H9 (cell line): ENCODE data around the gene ZNF653. TPM values are rescaled to one million over a fixed set of nuclear protein-coding genes. Genes with fewer than 3 reads are reported as not detected.

Source experiments
- DNase-seq: peaks from one replicate; pipeline ENCODE4 v3.0.0-alpha.2; 2017
- H2AFZ ChIP-seq: one replicate; pipeline ENCODE4 v1.6.1; 2013; ENCODE audit warnings: mild to moderate bottlenecking, low read length, control low read depth, moderate library complexity
- H2AK5ac ChIP-seq: 2 replicates; pipeline ENCODE4 v1.6.1; 2013; ENCODE audit warnings: low read length, control low read depth, mixed read lengths; ENCODE audit not compliant: insufficient read length
- H2BK120ac ChIP-seq: one replicate; pipeline ENCODE4 v1.6.1; 2013; ENCODE audit warnings: low read depth, mild to moderate bottlenecking, low read length, control low read depth, inconsistent platforms; ENCODE audit not compliant: poor library complexity, severe bottlenecking
- H2BK12ac ChIP-seq: 2 replicates; pipeline ENCODE4 v1.6.1; 2013; ENCODE audit warnings: low read length, control low read depth, mixed read lengths, low read depth; ENCODE audit not compliant: insufficient read length
- H2BK15ac ChIP-seq: 2 replicates; pipeline ENCODE4 v1.6.1; 2013; ENCODE audit warnings: low read depth, low read length, control low read depth
- H2BK20ac ChIP-seq: one replicate; pipeline ENCODE4 v1.6.1; 2013; ENCODE audit warnings: low read depth, mild to moderate bottlenecking, low read length, control low read depth, inconsistent platforms; ENCODE audit not compliant: poor library complexity, severe bottlenecking
- H2BK5ac ChIP-seq: 2 replicates; pipeline ENCODE4 v1.6.1; 2013; ENCODE audit warnings: low read length, control low read depth, mixed read lengths; ENCODE audit not compliant: insufficient read length
- H3K14ac ChIP-seq: 2 replicates; pipeline ENCODE4 v1.6.1; 2013; ENCODE audit warnings: low read length, control low read depth; ENCODE audit not compliant: insufficient read depth
- H3K18ac ChIP-seq: 2 replicates; pipeline ENCODE4 v1.6.1; 2013; ENCODE audit warnings: low read depth, mild to moderate bottlenecking, mixed read lengths, low read length, control low read depth; ENCODE audit not compliant: insufficient read length
- H3K23ac ChIP-seq: 2 replicates; pipeline ENCODE4 v1.6.1; 2013; ENCODE audit warnings: low read length, control low read depth, mixed read lengths, low read depth; ENCODE audit not compliant: insufficient read length
- H3K23me2 ChIP-seq: 2 replicates; pipeline ENCODE4 v1.6.1; 2013; ENCODE audit warnings: low read depth, mild to moderate bottlenecking, mixed read lengths, low read length, control low read depth; ENCODE audit not compliant: insufficient read length, poor library complexity, severe bottlenecking
- H3K27ac ChIP-seq: 2 replicates; pipeline ENCODE4 v1.5.1; 2013; ENCODE audit warnings: low read length, control low read depth, mixed read lengths, low read depth; ENCODE audit not compliant: insufficient read length
- H3K27me3 ChIP-seq: 2 replicates; pipeline ENCODE4 v1.6.1; 2013; ENCODE audit warnings: low read length, control low read depth, inconsistent platforms; ENCODE audit not compliant: insufficient read depth
- H3K4ac ChIP-seq: 2 replicates; pipeline ENCODE4 v1.6.1; 2013; ENCODE audit warnings: low read depth, mild to moderate bottlenecking, control low read depth, inconsistent platforms, low read length, moderate library complexity
- H3K4me1 ChIP-seq: 2 replicates; pipeline ENCODE4 v1.6.1; 2013; ENCODE audit warnings: low read length, control low read depth, inconsistent platforms; ENCODE audit not compliant: insufficient read depth
- H3K4me2 ChIP-seq: 2 replicates; pipeline ENCODE4 v1.6.1; 2013; ENCODE audit warnings: low read length, control low read depth, mixed read lengths; ENCODE audit not compliant: insufficient read length, insufficient read depth
- H3K56ac ChIP-seq: 2 replicates; pipeline ENCODE4 v1.6.1; 2013; ENCODE audit warnings: low read depth, mild to moderate bottlenecking, mixed read lengths, low read length, control low read depth; ENCODE audit not compliant: insufficient read length
- H3K79me1 ChIP-seq: 2 replicates; pipeline ENCODE4 v1.6.1; 2013; ENCODE audit warnings: low read depth, mild to moderate bottlenecking, moderate library complexity, low read length, control low read depth, inconsistent platforms; ENCODE audit not compliant: insufficient read depth, poor library complexity, severe bottlenecking
- H3K79me2 ChIP-seq: 2 replicates; pipeline ENCODE4 v1.6.1; 2013; ENCODE audit warnings: low read length, control low read depth, inconsistent platforms; ENCODE audit not compliant: insufficient read depth
- H3K9ac ChIP-seq: 2 replicates; pipeline ENCODE4 v1.6.1; 2013; ENCODE audit warnings: low read length, control low read depth, mixed read lengths; ENCODE audit not compliant: insufficient read length; ENCODE audit errors: extremely low read depth
- H3K9me3 ChIP-seq: one replicate; pipeline ENCODE4 v1.6.1; 2013; ENCODE audit warnings: low read depth, low read length, inconsistent platforms; ENCODE audit not compliant: control insufficient read depth
- H3T11ph ChIP-seq: one replicate; pipeline ENCODE4 v1.6.1; 2013; ENCODE audit warnings: mild to moderate bottlenecking, low read length, control low read depth, inconsistent platforms
- H4K20me1 ChIP-seq: one replicate; pipeline ENCODE4 v1.6.1; 2013; ENCODE audit not compliant: control insufficient read depth, insufficient read length, insufficient read depth
- H4K5ac ChIP-seq: 2 replicates; pipeline ENCODE4 v1.6.1; 2013; ENCODE audit warnings: low read depth, mild to moderate bottlenecking, mixed read lengths, low read length, control low read depth; ENCODE audit not compliant: insufficient read length
- H4K8ac ChIP-seq: replicated peaks from 2 replicates; pipeline ENCODE4 v1.6.1; 2013; ENCODE audit warnings: low read length, control low read depth, mixed read lengths, low read depth; ENCODE audit not compliant: insufficient read length
- H4K91ac ChIP-seq: 2 replicates; pipeline ENCODE4 v1.6.1; 2013; ENCODE audit warnings: low read depth, mild to moderate bottlenecking, moderate library complexity, mixed read lengths, low read length, control low read depth; ENCODE audit not compliant: insufficient read length
- H3K27ac Mint-ChIP-seq, 3 experiments: 2 replicates in 2 of 3; 3 replicates in 1 of 3; pipeline ENCODE4 v1.8.0; 2020 to 2021; ENCODE audit warnings: mixed read lengths in 3 of 3, mild to moderate bottlenecking in 1 of 3, moderate library complexity in 1 of 3
- H3K27me3 Mint-ChIP-seq: 2 replicates; pipeline ENCODE4 v1.8.0; 2021; ENCODE audit warnings: low read depth, mild to moderate bottlenecking, moderate library complexity, mixed read lengths
- H3K36me3 Mint-ChIP-seq, 3 experiments: 2 replicates in 2 of 3; 3 replicates in 1 of 3; pipeline ENCODE4 v1.8.0; 2020 to 2021; ENCODE audit warnings: low read depth in 3 of 3, mixed read lengths in 3 of 3; ENCODE audit not compliant: insufficient read depth in 1 of 3
- H3K4me1 Mint-ChIP-seq, 2 experiments: 2 replicates each; pipeline ENCODE4 v1.8.0; 2020; ENCODE audit warnings: mixed read lengths in 2 of 2
- H3K4me3 Mint-ChIP-seq, 2 experiments: 2 replicates in 1 of 2; 3 replicates in 1 of 2; pipeline ENCODE4 v1.8.0; 2020 to 2021; ENCODE audit warnings: mild to moderate bottlenecking in 2 of 2, mixed read lengths in 2 of 2, moderate library complexity in 1 of 2
- H3K9me3 Mint-ChIP-seq, 2 experiments: 2 replicates in 1 of 2; 3 replicates in 1 of 2; pipeline ENCODE4 v1.8.0; 2020; ENCODE audit warnings: mild to moderate bottlenecking in 2 of 2, mixed read lengths in 2 of 2, moderate library complexity in 1 of 2
- WGBS: extraction: QIAGEN DNeasy Blood & Tissue Kit; methylation state at CpG from one replicate; pipeline ENCODE4 v1.1.7; 2013; ENCODE audit warnings: missing lambda C conversion rate, low lambda C conversion rate, mixed read lengths; ENCODE audit not compliant: insufficient read length; ENCODE audit errors: extremely low coverage; 5-methylcytosine and 5-hydroxymethylcytosine counted together
- total RNA-seq: library from RNA; stranded (reverse); gene quantifications from 2 replicates; pipeline ENCODE4 v1.2.1, GENCODE V29; 2021
- TF ChIP-seq, protein P1 (sequence below): fragments of 200-600 bp; sonication (generic); conservative IDR thresholded peaks from 3 replicates; pipeline ENCODE4 v1.8.0; 2021; ENCODE audit warnings: antibody characterized with exemption, mild to moderate bottlenecking

Gene ZNF653
- total RNA-seq, 1 experiment from 2014 or later = 11.6 TPM

DNA sequence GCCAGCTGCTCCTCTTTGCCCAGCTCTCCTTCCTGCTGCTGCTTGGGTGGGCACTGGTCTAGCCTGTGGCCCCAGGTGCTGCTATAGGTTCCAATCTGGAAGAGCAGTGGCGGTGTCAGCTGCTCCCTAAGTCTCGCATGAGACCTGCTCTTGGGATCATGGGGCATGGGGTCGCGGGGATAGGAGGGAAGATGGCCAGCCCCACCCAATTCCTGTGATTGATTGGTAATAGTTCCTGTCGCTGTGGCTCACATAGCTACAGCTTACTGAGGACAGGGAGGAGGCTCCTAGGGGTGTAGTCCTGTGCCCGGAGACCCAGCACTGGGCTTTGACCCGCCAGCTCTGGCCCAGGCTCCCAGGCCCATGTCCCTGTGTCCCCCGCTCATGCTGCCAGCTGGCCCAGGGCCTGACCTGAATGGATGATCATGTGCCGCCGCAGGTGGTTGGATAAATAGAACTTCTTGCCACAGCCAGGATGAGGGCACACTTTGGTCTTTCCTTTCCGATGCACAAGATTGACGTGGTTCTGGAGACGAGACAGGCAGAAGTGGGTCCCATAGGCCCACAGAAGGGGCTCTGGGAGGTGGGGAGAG, 20.3 kb downstream of the ZNF653 start:
- H3K23me2 ChIP-seq = peaks cover 7% of the 10 kb centered on the region
- peaks cover 0 to 2% of the 10 kb centered on the region in 2 experiments; a peak in 3 of 5 replicates for H3K9me3 Mint-ChIP-seq

More for the DNA sequence above, 20.3 kb downstream of the ZNF653 start:
- H3K4me1 Mint-ChIP-seq = peaks cover 4 to 9% of the 10 kb centered on the region in 2 experiments; a peak in 3 of 4 replicates
- Histone ChIP-seq H4K91ac (no peak overlapping the region), H4K5ac (no peak overlapping the region), H2BK5ac (no peak overlapping the region), H3K9ac (peak overlapping the region; percentile 4), H3K4me2 (no peak overlapping the region), H3K4ac (no peak overlapping the region), H3K23ac (no peak overlapping the region), H2AFZ (no peak overlapping the region), H3T11ph (no peak overlapping the region), H2BK15ac (no peak overlapping the region), H3K18ac (no peak overlapping the region), H2BK12ac (no peak overlapping the region), H3K27ac (no peak overlapping the region), H2BK20ac (no peak overlapping the region), H2BK120ac (no peak overlapping the region), H3K14ac (no peak overlapping the region; the same call in 1 of the 2 replicates), H3K79me2 (no peaks in the 10 kb centered on the region), H3K4me1 (no peaks in the 10 kb centered on the region), H3K9me3 (no peaks in the 10 kb centered on the region), H2AK5ac (no peak overlapping the region), H4K8ac (no peak overlapping the region), H3K79me1 (no peaks in the 10 kb centered on the region), H4K20me1 (no peaks in the 10 kb centered on the region), H3K27me3 (peaks cover 9% of the 10 kb centered on the region; the same call in 1 of the 2 replicates), H3K56ac (no peak overlapping the region)
- peaks cover 17% of the 10 kb centered on the region for H3K27me3 Mint-ChIP-seq
- H3K36me3 Mint-ChIP-seq = no peaks in the 10 kb centered on the region; a peak in 1 of 7 replicates
- no peak for DNase-seq
- peak overlapping the region in 1 of 3 experiments; percentile 63; a peak in 1 of 7 replicates for H3K27ac Mint-ChIP-seq
- WGBS = no CpG with 5 or more reads among the region's 13 CpGs
- TF ChIP-seq, protein P1, sequence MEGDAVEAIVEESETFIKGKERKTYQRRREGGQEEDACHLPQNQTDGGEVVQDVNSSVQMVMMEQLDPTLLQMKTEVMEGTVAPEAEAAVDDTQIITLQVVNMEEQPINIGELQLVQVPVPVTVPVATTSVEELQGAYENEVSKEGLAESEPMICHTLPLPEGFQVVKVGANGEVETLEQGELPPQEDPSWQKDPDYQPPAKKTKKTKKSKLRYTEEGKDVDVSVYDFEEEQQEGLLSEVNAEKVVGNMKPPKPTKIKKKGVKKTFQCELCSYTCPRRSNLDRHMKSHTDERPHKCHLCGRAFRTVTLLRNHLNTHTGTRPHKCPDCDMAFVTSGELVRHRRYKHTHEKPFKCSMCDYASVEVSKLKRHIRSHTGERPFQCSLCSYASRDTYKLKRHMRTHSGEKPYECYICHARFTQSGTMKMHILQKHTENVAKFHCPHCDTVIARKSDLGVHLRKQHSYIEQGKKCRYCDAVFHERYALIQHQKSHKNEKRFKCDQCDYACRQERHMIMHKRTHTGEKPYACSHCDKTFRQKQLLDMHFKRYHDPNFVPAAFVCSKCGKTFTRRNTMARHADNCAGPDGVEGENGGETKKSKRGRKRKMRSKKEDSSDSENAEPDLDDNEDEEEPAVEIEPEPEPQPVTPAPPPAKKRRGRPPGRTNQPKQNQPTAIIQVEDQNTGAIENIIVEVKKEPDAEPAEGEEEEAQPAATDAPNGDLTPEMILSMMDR = no peak
- H3K4me3 Mint-ChIP-seq = no peak overlapping the region
